ENCODE results near the gene FAM83D. TPM values are rescaled to one million over a fixed set of nuclear protein-coding genes. Genes with fewer than 3 reads are reported as not detected.

The FAM83D gene
- total RNA-seq, 1 donor from 2014 or later = 7.7 TPM

- Mint-ChIP-seq H3K36me3 (ENCODE audit: low read depth, unreplicated experiment) (peaks cover 72% of the 10 kb centered on the region), H3K4me1 (ENCODE audit: unreplicated experiment) (no peaks in the 10 kb centered on the region), H3K9me3 (ENCODE audit: unreplicated experiment) (no peaks in the 10 kb centered on the region), H3K4me3 (ENCODE audit: unreplicated experiment) (peak overlapping the region; percentile 82), H3K27ac (ENCODE audit: unreplicated experiment) (no peak overlapping the region), H3K27me3 (ENCODE audit: unreplicated experiment) (peaks cover 4% of the 10 kb centered on the region)
- DNase-seq (ENCODE audit: low spot score) = no peak
- TF ChIP-seq CTCF (IDR thresholded peaks at IDR 0.05; ENCODE audit: unreplicated experiment) = no peak
Measured at GRCh38 chr20:38903335-38903734, 22.9 kb upstream of the FAM83D start.

- H3K4me3 Mint-ChIP-seq (ENCODE audit: unreplicated experiment) = peak overlapping the region; percentile 38
- H3K27ac Mint-ChIP-seq (ENCODE audit: unreplicated experiment) = no peak overlapping the region
- peaks cover 4% of the 10 kb centered on the region for H3K27me3 Mint-ChIP-seq (ENCODE audit: unreplicated experiment)
- no peak for DNase-seq (ENCODE audit: low spot score)
- no peak for TF ChIP-seq CTCF (IDR thresholded peaks at IDR 0.05; ENCODE audit: unreplicated experiment)
- no peaks in the 10 kb centered on the region for H3K9me3 Mint-ChIP-seq (ENCODE audit: unreplicated experiment)
- H3K4me1 Mint-ChIP-seq (ENCODE audit: unreplicated experiment) = no peaks in the 10 kb centered on the region
- peaks cover 72% of the 10 kb centered on the region for H3K36me3 Mint-ChIP-seq (ENCODE audit: low read depth, unreplicated experiment)
Measured at GRCh38 chr20:38905375-38905774, 20.8 kb upstream of the FAM83D start.

GRCh38 chr20:38907918-38908677 is 18.1 kb upstream of the FAM83D start:
- Mint-ChIP-seq H3K36me3 (ENCODE audit: low read depth, unreplicated experiment) (peaks cover 51% of the 10 kb centered on the region), H3K27me3 (ENCODE audit: unreplicated experiment) (peaks cover 4% of the 10 kb centered on the region), H3K9me3 (ENCODE audit: unreplicated experiment) (no peaks in the 10 kb centered on the region), H3K27ac (ENCODE audit: unreplicated experiment) (no peak overlapping the region), H3K4me1 (ENCODE audit: unreplicated experiment) (no peaks in the 10 kb centered on the region), H3K4me3 (ENCODE audit: unreplicated experiment) (peak overlapping the region; percentile 68)
- TF ChIP-seq CTCF (IDR thresholded peaks at IDR 0.05; ENCODE audit: unreplicated experiment) = no peak
- no peak for DNase-seq (ENCODE audit: low spot score)

GRCh38 chr20:38915355-38915754 is 10.9 kb upstream of the FAM83D start:
- no peak for DNase-seq (ENCODE audit: low spot score)
- Mint-ChIP-seq H3K36me3 (ENCODE audit: low read depth, unreplicated experiment) (peaks cover 12% of the 10 kb centered on the region), H3K27ac (ENCODE audit: unreplicated experiment) (no peak overlapping the region), H3K9me3 (ENCODE audit: unreplicated experiment) (no peaks in the 10 kb centered on the region), H3K27me3 (ENCODE audit: unreplicated experiment) (peaks cover 10% of the 10 kb centered on the region), H3K4me1 (ENCODE audit: unreplicated experiment) (no peaks in the 10 kb centered on the region), H3K4me3 (ENCODE audit: unreplicated experiment) (no peak overlapping the region)
- TF ChIP-seq CTCF (IDR thresholded peaks at IDR 0.05; ENCODE audit: unreplicated experiment) = no peak

GRCh38 chr20:38917657-38918056 is 8.6 kb upstream of the FAM83D start:
- no peak for TF ChIP-seq CTCF (IDR thresholded peaks at IDR 0.05; ENCODE audit: unreplicated experiment)
- peaks cover 12% of the 10 kb centered on the region for H3K36me3 Mint-ChIP-seq (ENCODE audit: low read depth, unreplicated experiment)
- no peaks in the 10 kb centered on the region for H3K9me3 Mint-ChIP-seq (ENCODE audit: unreplicated experiment)
- no peak overlapping the region for H3K4me3 Mint-ChIP-seq (ENCODE audit: unreplicated experiment)
- no peak for DNase-seq (ENCODE audit: low spot score)
- H3K27me3 Mint-ChIP-seq (ENCODE audit: unreplicated experiment) = peaks cover 10% of the 10 kb centered on the region
- H3K4me1 Mint-ChIP-seq (ENCODE audit: unreplicated experiment) = no peaks in the 10 kb centered on the region
- no peak overlapping the region for H3K27ac Mint-ChIP-seq (ENCODE audit: unreplicated experiment)

Data from endothelial cell (in vitro differentiated cells).